Dermis microvascular lymphatic vessel endothelial cell (primary cell): ENCODE measurements around the gene BLOC1S3. TPM values are rescaled to one million over a fixed set of nuclear protein-coding genes. Genes with fewer than 3 reads are reported as not detected.

Source experiments
- DNase-seq, 2 donors: peaks; one replicate each; pipeline versions ENCODE4 v3.0.0 to v3.0.0-alpha.2; 2010; ENCODE audit warnings: low read depth in 2 of 2
- total RNA-seq: library from RNA; depleted of rRNA; stranded (reverse); fragments of >200 nt; gene quantifications from 2 replicates; pipeline ENCODE4 v1.2.1, GENCODE V29; 2014

Gene BLOC1S3, protein sequence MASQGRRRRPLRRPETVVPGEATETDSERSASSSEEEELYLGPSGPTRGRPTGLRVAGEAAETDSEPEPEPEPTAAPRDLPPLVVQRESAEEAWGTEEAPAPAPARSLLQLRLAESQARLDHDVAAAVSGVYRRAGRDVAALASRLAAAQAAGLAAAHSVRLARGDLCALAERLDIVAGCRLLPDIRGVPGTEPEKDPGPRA
- 2.6 and 4.0 TPM in 2 replicates for total RNA-seq

DNA sequence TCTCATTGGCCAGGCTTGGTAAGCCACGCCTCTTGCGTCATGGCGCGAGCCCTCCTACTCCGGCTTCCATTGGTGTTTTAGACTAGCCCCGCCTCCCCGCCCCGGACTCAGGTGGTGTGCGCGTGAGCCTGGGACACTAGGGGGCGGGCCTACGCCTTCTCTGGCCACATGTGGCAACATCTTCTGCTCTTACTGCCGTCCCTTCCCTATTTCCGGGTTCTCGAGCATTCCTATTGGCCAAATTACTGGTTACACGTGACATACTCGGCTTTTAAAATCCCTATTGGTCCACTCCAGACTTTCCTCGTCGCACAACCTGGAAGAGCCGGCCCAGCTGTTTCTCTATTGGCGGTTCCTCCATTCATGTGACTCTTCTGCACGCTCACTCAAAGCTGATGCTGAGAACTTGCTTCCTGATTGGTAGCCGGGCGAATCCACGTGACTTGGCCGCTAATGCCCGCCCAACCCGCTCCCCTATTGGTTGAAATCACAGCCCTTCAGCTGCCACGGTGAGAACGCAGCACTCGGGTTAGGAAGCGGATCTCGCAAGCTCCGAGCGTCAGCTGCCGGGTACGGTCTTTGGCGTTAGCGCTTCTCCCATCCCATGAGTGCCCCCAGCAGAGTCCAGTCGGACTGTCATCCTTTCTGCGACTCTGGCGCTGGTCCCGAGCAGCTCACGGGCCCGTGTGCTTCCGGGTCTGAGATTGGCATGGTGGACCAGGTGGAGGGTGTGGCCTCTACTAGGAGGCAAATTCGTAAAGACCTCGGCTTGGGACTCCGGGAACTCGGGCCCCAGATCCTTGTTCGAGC, at the start of gene BLOC1S3:
Gene BLOC1S3 (plus strand): TSS at position 523 of the 810 bp plus-strand sequence. CDS start 513 bp downstream, outside the sequence.
- peak; percentile 100 for DNase-seq

DNA sequence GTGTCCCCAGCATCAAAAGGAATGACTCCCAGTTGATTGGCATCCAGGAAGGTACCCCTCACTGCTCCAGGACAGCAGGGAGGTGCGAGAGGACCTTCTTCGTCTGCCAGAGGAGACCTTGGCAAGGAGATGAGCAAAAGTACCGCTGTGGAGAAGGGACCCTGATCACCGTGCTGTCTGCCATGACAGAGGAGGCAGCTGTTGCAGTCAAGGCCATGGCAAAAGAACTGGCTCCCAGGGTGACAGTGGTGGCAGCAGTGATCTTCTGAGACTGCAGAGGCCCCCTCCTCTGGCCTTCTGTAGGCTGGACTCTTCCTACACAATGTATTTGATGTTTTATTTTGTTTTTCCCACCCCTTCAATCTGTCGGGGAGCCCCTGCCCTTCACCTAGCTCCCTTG, 49.8 kb upstream of the BLOC1S3 start:
- DNase-seq: no peak

DNA sequence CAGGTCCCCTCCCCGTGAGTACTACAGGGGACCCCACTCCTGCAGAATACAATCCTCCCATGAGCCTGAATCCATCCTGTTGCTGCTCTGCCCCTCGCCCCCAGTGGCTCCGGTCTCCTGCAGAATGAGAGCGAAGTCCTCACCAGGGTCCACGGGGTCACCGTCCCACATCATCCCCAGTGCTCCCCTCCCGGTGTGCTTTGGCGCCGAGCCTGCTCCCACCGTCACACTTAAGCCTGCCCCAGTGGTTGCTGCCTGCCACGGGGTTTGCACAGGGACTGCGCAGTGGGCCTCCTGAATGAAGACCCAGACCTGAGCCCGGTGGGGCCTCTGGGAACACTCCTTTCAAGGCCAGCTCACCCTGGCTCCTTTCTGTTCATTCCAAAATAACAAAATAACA, 48.3 kb upstream of the BLOC1S3 start:
- no peak for DNase-seq

DNA sequence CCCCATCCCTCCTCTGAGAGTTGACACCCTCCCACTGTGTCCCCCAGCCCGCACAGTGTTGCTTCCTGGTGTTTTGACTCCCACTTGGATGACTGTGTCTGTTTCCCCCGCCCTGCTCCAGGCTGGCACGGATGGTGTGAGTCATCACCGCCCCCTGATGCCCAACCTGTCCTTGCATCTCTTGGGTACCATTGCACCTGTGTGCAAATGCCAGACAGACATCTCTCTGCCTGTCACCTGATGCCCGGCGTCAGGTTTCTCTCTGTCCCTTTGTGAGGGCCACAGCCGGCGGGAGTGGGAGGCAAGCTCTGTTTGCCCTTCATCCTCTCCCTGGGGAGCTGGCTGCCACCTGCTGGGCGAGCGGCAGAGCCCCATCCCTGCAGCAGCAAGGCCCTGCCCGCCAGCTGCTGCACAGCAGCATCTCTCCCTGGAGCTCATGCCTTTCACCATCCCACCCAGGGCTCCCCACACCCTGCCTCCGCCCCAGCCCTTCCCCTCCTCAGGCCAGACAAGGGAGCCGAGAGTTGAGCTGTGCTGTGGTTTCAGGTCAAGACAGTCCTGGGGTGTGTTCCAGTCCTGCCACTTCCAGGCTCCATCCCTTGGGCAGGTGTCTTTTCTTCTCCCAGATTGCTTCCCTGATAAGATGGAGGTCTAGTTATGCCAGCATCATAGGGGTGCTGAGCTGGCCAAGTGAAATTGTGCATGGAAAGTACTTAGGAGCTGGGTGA, 47.5 kb upstream of the BLOC1S3 start:
- peak in 1 of 2 donors; percentile 43 for DNase-seq

DNA sequence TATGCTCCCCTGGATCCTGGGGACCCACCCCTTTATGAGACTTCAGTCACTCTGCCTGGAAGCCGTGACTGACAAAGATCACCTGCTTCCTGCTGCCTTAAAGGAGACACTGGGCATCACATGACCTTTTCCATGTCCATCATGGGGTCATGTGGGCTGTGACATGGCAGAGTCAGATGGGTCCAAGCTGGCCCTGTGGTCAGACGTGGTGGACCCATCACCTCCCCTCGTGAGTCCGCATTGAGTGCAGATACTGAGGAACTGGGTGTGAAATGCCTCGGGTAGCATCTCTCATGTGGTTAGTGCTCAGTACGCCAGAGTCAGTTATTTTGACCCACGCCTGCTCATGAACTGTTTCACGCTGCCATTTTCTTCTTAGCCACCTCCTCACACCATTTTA, 44.9 kb upstream of the BLOC1S3 start:
- no peak for DNase-seq

DNA sequence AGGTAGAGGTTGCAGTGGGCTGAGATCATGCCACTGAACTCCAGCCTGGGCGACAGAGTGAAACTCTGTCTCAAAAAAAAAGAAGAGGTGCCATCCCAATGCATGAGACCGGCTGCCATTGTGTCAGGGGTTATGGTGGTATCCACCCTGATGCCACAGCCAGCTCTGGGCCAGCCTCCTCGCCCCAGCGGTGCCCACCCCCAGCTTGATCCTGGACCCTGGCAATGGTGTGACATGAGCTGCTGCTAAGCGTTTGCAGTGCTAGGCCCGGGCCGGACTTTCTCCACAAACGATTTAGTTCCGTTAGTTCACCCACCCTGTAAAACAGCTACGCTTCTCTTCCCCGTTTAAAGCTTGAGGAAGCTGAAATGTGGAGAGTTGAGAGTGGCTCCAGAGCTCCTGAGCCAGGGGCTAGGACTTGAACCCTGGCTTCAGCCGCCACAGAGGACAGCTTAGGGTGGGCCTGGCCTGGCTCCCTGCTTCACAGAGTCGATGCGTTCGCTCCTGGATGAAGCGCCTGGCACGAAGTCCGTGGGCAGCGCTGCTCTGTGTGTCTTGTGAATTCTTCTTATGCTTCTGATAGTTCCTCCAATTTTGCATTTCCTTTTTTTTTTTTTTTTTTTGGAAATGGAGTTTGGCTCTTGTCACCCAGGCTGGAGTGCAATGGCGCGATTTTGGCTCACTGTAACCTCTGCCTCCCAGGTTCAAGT, 43.3 kb upstream of the BLOC1S3 start:
- DNase-seq: no peak

DNA sequence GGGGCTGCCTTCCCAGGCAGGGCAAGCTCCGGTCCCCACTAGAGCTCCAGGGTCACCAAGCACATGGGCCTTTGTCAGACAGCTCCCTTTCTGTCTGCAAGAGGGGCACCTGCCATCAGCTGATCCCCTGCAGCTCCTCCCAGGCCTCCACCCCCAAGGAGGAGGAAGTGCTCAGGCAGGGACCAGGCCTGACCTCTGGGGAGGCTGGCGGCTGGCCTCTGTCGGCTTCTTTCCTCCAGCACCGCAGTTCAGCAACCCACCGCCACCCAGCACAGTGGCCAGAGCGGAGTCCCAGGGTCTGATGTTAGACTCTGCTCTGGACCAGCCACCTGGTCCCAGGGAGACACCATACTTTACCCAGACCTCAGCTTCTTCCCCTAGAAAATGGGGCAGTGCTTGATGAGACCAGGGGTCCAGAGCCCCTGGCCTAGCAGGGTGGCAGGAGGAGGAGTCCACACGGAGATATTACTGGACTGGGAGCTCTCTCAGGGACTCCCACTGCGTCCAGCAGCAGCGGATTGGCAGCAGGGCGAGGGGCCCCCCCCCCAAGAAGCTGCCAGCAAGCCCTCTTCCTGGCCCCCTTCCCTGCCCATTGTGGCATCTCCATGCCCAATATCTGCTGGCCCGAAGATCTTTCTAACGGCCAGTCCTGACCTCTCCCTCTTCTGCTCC, 41.9 kb upstream of the BLOC1S3 start:
- no peak for DNase-seq

DNA sequence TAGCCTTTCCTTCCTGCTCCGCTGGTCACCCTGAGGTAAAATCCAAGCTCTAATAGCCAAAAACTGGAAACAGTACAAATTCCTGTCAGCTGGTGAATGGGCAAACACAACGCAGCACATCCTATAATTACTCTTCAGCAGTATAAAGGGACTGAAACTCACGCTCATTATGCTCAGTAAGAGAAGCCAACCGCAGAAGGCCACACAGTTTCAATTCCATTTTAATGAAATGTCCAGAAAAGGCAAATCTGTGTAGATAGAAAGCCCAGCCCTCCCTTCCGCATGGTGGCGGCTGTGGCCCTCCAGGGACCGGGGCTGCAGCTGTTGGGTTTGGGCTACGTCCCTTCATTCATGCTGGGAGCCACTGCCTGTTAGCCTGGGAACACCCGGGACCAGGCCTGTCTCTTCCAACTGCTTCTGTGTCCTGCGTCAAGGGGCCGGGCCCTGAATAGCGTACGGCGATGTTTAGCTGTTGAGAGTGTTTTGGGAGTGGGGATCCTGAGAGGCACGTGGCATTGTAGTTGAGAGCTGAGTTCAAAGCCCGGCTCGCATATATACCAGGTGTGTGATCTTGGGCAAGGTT, 41.3 kb upstream of the BLOC1S3 start:
- no peak for DNase-seq

DNA sequence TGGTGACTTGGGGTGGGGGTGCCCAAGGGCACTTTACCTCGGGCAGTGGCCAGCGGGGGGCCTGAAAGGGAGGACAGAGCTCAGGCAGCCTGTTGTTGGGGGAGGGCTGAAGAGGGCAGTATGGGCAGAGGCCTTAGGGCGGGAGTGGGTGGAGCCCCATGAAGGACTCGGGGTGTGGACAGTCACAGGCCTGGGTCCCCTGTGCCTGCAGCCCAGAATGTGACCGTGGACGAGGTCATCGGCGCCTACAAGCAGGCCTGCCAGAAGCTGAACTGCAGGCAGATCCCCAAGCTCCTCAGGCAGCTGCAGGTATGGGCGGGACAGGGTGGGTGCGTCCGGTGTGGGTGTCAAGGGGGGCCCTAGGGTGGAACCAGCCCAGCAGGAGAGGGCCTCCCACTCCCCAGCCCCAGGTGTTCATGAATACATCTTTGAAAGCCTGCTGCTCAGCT, 40.3 kb upstream of the BLOC1S3 start:
- DNase-seq: no peak

DNA sequence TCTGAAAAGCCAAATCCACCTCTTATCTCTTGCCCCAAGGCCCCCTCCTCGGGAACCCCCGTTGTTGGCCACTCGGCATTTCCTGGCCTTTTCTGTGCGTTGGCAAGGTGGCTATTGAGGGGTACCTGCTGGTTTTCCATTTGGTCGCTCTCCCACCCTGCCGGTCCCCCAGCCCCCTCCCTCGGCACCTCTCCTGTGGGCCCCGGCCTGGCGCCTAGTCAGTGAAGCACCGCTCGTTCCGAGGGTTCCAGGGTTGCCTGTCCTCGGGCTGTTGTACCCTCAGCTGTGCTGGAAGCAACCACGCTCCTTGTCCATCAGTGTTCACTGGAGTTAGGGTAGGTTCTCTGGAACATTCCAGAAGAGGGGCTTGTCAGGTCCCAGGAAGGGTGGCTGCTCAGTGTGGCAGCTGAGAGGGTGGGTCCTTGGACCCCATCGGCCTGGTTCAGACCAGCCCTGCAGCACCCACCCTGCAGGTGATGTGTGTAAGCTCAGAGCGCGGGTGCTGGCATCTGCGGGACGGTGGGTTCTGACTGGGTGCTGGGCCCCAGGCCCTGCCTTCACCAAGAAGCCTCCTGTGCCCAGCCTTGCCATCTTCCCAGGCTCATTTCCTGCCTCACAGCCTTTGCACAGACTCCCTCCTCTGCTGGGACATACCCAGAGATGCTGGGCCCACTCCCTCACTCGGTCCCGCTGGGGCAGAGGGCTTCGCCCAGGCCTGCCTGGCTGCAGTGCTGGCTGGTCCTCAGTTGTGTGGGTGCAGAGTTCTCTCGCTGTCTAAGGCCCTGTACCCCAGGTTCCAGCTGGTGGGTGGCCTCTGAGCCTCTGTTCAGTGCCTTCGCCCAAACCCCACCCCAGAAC, 39.1 kb upstream of the BLOC1S3 start:
- no peak for DNase-seq

DNA sequence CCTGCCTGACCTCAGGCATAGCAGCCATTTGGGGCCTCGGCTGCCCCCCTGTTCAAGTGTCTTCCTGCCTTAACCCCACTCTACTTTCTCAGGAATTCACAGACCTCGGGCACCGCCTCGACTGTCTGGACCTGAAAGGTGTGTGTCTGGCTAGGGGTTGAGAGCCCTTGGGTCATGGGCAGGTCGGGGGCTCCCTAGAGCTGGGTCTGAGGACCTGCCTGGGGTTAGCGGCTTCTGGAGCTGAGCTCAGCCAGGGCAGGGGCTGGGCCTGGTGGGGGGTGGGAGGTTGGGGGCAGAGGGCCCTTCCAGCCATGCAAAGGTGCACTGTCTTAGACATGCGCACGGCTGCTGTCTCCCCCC, 38.5 kb upstream of the BLOC1S3 start:
- no peak for DNase-seq

DNA sequence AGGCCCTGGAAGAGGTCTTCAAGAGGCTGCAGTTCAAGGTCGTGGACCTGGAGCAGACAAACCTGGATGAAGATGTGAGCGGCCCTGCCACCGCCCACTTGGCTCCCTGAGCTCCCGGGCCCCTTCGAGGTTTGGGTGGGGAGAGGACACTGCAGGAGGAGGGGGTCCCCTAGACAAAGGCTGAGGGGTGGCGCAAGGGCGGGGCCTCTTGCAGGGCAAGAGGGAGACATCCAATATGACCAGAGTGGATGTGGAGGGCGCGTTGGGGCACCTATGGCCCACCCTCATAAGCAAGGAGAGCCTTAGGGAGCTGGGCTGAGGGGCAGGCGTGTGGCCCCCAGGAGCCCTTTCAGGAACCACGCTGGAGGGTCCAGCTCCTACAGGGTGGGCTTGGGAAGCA, 38.1 kb upstream of the BLOC1S3 start:
- no peak for DNase-seq

DNA sequence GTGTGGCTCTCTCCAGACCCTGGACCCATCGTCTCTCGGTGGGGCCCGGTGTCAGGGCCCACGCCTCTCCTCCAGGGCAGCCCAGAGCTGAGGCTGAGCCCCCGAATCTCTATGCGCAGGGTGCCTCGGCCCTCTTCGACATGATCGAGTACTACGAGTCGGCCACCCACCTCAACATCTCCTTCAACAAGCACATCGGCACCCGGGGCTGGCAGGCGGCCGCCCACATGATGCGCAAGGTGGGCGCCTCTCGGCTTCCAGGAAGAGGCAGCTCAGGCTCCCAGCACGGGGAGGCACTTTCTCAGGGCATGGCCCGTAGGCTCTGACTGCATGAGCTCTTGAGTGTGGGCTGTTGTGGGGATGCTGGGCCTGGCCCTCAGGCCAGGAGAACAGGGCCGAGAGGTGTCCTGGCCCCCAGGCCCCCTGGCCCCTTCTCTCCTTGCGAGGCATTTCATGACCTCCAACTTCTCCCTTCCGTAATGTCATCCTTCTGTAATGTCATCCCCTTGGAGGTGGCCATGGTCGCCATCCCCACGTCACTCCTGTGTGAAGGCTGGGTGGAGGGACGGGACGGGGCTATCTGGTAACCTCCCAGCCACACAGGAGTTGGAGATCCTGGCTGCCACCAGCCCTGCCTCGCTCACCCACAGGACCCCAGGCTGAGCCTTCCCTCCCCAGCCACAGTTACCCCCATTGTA, 37.2 kb upstream of the BLOC1S3 start:
- DNase-seq: no peak

DNA sequence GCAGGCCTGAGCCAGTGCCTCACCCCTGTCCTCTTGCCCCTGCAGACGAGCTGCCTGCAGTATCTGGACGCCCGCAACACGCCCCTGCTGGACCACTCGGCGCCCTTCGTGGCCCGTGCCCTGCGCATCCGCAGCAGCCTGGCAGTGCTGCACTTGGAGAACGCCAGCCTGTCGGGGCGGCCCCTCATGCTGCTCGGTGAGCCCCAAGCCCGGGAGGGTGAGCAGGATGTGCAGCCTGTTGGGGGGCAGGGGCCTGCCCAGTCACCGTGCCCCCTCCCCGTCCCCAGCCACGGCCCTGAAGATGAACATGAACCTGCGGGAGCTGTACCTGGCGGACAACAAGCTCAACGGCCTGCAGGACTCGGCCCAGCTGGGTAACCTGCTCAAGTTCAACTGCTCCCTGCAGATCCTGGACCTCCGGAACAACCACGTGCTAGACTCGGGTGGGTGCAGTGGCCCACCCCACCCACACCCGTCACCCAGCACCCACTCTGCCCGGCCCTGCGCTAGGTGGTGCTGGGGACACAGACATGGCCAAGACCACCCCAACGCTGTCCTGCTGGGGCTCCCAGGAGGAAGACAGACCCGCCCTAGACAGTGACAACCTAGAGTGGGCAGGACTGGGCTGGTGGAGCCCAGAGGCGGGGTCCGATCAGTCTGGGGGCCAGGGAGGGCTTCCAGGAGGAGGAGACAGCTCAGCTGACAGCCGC, 36.4 kb upstream of the BLOC1S3 start:
- no peak for DNase-seq

DNA sequence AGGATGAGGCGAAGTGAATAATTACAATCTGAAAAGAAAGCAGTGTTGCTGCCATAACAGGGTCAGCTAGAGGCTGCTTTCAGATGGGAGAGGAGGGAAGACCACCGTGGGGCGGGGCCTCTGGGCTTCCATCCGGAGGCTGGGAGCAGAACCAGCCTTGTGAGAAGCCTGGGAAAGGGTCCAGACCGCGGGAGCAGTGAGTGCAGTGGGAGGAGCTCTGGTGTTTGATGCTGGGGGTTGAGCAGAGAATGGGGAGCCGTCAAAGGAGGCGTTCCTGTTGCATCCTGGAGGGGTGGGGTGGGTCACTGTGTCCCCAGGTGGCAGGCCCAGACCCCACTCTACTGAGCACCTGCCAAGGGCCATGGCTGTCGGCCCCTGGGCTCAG, 35.9 kb upstream of the BLOC1S3 start:
- no peak for DNase-seq

DNA sequence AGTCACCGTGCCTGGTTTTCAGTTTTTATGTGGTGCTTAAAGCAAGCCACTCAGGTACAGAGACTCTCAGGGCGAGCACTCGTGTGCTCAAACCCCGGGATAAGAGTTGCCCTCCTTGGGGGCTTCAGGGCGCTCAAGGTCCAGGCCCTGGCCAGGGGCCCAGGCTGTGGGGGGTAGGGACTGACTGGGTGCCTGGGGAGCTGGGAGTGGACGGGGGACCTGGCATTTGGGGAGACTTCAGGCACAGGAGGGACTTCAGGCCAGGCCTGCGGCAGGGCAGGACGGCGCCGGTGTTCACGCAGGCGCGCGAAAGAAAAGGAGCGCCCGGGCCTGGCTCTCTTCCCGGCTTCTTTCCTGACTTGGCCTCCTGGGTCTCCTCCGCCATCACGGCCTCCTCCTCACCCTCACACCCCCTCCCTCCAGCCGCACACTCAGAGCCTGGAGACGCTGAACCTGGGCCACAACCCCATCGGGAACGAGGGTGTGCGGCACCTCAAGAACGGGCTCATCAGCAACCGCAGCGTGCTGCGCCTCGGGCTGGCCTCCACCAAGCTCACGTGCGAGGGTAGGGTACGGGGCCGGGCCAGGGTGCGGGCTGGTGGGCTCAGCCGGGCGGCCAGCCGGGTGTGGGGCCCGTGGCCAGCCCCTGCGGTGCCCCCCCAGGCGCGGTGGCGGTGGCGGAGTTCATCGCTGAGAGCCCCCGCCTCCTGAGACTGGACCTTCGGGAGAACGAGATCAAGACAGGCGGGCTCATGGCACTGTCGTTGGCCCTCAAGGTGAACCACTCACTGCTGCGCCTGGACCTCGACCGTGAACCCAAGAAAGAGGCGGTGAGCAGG, 33.9 kb upstream of the BLOC1S3 start:
- DNase-seq: no peak

DNA sequence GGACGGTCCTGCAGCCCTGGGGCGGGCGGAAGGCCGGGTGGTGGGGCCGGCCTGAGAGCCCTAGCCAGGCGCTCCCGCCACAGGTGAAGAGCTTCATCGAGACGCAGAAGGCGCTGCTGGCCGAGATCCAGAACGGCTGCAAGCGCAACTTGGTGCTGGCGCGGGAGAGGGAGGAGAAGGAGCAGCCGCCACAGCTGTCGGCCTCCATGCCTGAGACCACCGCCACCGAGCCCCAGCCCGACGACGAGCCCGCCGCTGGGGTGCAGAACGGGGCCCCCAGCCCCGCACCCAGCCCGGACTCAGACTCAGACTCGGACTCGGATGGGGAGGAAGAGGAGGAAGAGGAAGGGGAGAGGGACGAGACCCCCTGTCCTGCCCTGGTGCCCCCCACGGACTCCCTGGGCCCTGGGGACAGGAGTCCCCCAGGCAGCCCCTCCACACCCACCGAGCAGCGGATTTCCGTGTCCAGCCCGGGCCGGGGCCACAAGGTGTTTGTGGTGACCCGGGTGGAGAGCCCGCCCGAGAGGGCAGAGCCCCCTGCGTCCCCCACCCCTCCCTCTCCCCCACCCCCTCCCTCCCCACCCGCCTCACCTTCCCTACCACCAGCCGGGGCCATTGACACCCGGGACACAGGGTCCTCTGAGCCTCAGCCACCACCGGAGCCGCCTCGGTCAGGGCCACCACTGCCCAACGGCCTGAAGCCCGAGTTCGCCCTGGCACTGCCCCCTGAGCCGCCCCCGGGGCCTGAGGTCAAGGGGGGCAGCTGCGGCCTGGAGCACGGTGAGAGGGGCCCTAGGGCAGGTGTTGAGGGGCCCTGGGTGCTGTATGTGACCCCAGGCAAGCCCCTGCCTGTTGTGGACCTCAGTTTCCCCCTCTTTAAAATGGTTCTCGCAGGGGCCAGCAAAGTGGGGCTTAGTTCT, 33.1 kb upstream of the BLOC1S3 start:
- no peak for DNase-seq
